ENCODE measurements around the gene LEKR1. TPM values are rescaled to one million over a fixed set of nuclear protein-coding genes. Genes with fewer than 3 reads are reported as not detected.

LEKR1 gene
- total RNA-seq, 1 donor from 2014 or later: 0.27 TPM

DNA sequence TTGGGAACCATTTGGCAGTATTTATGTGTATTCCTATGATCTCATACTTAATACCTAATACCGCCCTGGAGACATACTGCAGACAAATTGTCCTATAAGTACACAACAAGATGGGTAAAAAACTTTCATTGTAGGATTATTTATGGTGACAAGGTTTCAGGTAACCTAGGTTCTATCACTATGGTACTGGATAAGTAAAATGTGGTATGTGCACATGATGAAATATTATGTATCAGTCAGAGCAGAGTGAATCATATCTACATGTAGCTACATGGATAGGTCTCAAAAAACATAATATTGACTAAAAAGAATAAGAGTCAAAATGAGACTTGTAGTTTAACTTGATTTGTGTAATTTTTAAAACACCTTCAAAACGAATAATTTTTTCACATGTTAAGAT lies 147.8 kb downstream of the LEKR1 start:
- Histone ChIP-seq H3K79me2 (ENCODE audit: insufficient read depth, low read length) (no peaks in the 10 kb centered on the region), H3K9ac (ENCODE audit: low read length) (no peak overlapping the region), H3K36me3 (ENCODE audit: insufficient read depth, low read length) (no peaks in the 10 kb centered on the region), H3K9me3 (ENCODE audit: insufficient read depth, low read depth, low read length) (no peaks in the 10 kb centered on the region), H4K20me1 (ENCODE audit: insufficient read depth, low read length) (no peaks in the 10 kb centered on the region), H2AFZ (ENCODE audit: low read depth, low read length) (no peak overlapping the region), H3K27me3 (ENCODE audit: insufficient read depth, low read length) (no peaks in the 10 kb centered on the region), H3K4me2 (ENCODE audit: low read length) (no peak overlapping the region), H3K4me3 (ENCODE audit: insufficient read depth, low read depth, low read length) (no peak overlapping the region), H3K4me1 (ENCODE audit: insufficient read depth, low read length) (no peaks in the 10 kb centered on the region), H3K27ac (ENCODE audit: low read depth, low read length) (no peak overlapping the region)
- DNase-seq (ENCODE audit: low read depth): no peak
- H3K36me3 Mint-ChIP-seq (ENCODE audit: low read depth, unreplicated experiment): no peaks in the 10 kb centered on the region
- H3K4me3 Mint-ChIP-seq (ENCODE audit: unreplicated experiment): no peak overlapping the region
- H3K4me1 Mint-ChIP-seq (ENCODE audit: low read depth, unreplicated experiment): no peaks in the 10 kb centered on the region
- FAIRE-seq: no peak
- H3K9me3 Mint-ChIP-seq (ENCODE audit: unreplicated experiment): peaks cover 5% of the 10 kb centered on the region
- no peaks in the 10 kb centered on the region for H3K27me3 Mint-ChIP-seq (ENCODE audit: low read depth, unreplicated experiment)
- no peak for TF ChIP-seq EZH2 (IDR thresholded peaks at IDR 0.05; ENCODE audit: insufficient read depth, low read length)
- TF ChIP-seq, protein P1, sequence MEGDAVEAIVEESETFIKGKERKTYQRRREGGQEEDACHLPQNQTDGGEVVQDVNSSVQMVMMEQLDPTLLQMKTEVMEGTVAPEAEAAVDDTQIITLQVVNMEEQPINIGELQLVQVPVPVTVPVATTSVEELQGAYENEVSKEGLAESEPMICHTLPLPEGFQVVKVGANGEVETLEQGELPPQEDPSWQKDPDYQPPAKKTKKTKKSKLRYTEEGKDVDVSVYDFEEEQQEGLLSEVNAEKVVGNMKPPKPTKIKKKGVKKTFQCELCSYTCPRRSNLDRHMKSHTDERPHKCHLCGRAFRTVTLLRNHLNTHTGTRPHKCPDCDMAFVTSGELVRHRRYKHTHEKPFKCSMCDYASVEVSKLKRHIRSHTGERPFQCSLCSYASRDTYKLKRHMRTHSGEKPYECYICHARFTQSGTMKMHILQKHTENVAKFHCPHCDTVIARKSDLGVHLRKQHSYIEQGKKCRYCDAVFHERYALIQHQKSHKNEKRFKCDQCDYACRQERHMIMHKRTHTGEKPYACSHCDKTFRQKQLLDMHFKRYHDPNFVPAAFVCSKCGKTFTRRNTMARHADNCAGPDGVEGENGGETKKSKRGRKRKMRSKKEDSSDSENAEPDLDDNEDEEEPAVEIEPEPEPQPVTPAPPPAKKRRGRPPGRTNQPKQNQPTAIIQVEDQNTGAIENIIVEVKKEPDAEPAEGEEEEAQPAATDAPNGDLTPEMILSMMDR (IDR thresholded peaks at IDR 0.05; ENCODE audit: insufficient read depth, low read depth, low read length): no peak
- H3K27ac Mint-ChIP-seq (ENCODE audit: unreplicated experiment): no peak overlapping the region

DNA sequence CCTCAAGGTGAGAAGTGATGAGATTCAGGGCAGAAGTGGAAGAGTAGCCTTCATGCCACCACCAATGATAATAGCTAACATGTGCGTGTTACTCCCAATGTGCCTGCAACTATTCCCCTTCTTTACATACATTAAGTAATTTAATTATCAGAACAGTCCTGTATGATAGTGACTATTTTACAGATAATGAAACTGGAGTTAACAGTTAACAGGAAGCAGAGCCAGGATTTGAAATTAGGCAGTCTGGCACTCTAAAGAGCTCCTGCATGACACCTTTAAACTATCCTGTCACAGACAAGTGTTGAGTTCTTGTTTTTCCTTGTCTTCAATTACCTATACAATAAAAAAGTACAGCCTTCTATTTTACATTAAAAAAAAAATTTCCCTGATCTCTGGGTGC lies 148.8 kb downstream of the LEKR1 start:
- Histone ChIP-seq H2AFZ (ENCODE audit: low read depth, low read length) (no peak overlapping the region), H3K79me2 (ENCODE audit: insufficient read depth, low read length) (no peaks in the 10 kb centered on the region), H3K36me3 (ENCODE audit: insufficient read depth, low read length) (no peaks in the 10 kb centered on the region), H3K4me2 (ENCODE audit: low read length) (no peak overlapping the region), H3K4me1 (ENCODE audit: insufficient read depth, low read length) (no peaks in the 10 kb centered on the region), H3K27ac (ENCODE audit: low read depth, low read length) (no peak overlapping the region), H3K27me3 (ENCODE audit: insufficient read depth, low read length) (no peaks in the 10 kb centered on the region), H3K4me3 (ENCODE audit: insufficient read depth, low read depth, low read length) (no peak overlapping the region), H3K9me3 (ENCODE audit: insufficient read depth, low read depth, low read length) (no peaks in the 10 kb centered on the region), H3K9ac (ENCODE audit: low read length) (no peak overlapping the region), H4K20me1 (ENCODE audit: insufficient read depth, low read length) (no peaks in the 10 kb centered on the region)
- no peak for FAIRE-seq
- no peak overlapping the region for H3K4me3 Mint-ChIP-seq (ENCODE audit: unreplicated experiment)
- no peaks in the 10 kb centered on the region for H3K36me3 Mint-ChIP-seq (ENCODE audit: low read depth, unreplicated experiment)
- DNase-seq (ENCODE audit: low read depth): no peak
- TF ChIP-seq, protein P1 (IDR thresholded peaks at IDR 0.05; ENCODE audit: insufficient read depth, low read depth, low read length): no peak
- no peak for TF ChIP-seq EZH2 (IDR thresholded peaks at IDR 0.05; ENCODE audit: insufficient read depth, low read length)
- H3K27ac Mint-ChIP-seq (ENCODE audit: unreplicated experiment): no peak overlapping the region
- no peaks in the 10 kb centered on the region for H3K27me3 Mint-ChIP-seq (ENCODE audit: low read depth, unreplicated experiment)
- H3K4me1 Mint-ChIP-seq (ENCODE audit: low read depth, unreplicated experiment): no peaks in the 10 kb centered on the region
- H3K9me3 Mint-ChIP-seq (ENCODE audit: unreplicated experiment): peaks cover 5% of the 10 kb centered on the region

DNA sequence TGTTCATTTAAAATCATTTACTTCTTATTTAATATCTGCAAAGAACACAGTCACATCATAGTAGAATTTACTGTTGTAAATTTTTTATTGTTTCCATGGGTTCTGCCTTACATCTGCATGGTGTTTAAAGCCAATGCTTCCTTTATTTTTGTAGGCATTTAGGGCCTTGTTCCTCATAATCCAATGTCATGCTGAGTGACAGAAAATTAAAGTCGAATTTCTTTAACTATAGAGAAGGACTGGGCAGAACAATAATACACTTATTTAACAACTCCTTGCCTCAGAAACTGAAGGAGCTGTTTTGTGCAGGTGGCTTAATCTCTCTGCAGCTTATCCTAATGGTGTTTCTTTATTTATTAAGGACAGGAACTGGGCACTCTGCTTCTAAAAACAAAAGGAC lies 149.6 kb downstream of the LEKR1 start:
- H3K27me3 Mint-ChIP-seq (ENCODE audit: low read depth, unreplicated experiment): no peaks in the 10 kb centered on the region
- H3K36me3 Mint-ChIP-seq (ENCODE audit: low read depth, unreplicated experiment): no peaks in the 10 kb centered on the region
- H3K4me3 ChIP-seq (ENCODE audit: insufficient read depth, low read depth, low read length): no peak overlapping the region
- no peak overlapping the region for H3K4me3 Mint-ChIP-seq (ENCODE audit: unreplicated experiment)
- FAIRE-seq: no peak
- no peaks in the 10 kb centered on the region for H3K9me3 ChIP-seq (ENCODE audit: insufficient read depth, low read depth, low read length)
- no peaks in the 10 kb centered on the region for H3K4me1 ChIP-seq (ENCODE audit: insufficient read depth, low read length)
- no peak for DNase-seq (ENCODE audit: low read depth)
- no peak overlapping the region for H3K27ac Mint-ChIP-seq (ENCODE audit: unreplicated experiment)
- H3K36me3 ChIP-seq (ENCODE audit: insufficient read depth, low read length): no peaks in the 10 kb centered on the region
- TF ChIP-seq, protein P1 (IDR thresholded peaks at IDR 0.05; ENCODE audit: insufficient read depth, low read depth, low read length): no peak
- no peak for TF ChIP-seq EZH2 (IDR thresholded peaks at IDR 0.05; ENCODE audit: insufficient read depth, low read length)
- no peak overlapping the region for H3K4me2 ChIP-seq (ENCODE audit: low read length)
- H4K20me1 ChIP-seq (ENCODE audit: insufficient read depth, low read length): no peaks in the 10 kb centered on the region
- H3K4me1 Mint-ChIP-seq (ENCODE audit: low read depth, unreplicated experiment): no peaks in the 10 kb centered on the region
- H3K79me2 ChIP-seq (ENCODE audit: insufficient read depth, low read length): no peaks in the 10 kb centered on the region
- H3K27me3 ChIP-seq (ENCODE audit: insufficient read depth, low read length): no peaks in the 10 kb centered on the region
- peaks cover 5% of the 10 kb centered on the region for H3K9me3 Mint-ChIP-seq (ENCODE audit: unreplicated experiment)
- no peak overlapping the region for H3K9ac ChIP-seq (ENCODE audit: low read length)
- no peak overlapping the region for H2AFZ ChIP-seq (ENCODE audit: low read depth, low read length)
- H3K27ac ChIP-seq (ENCODE audit: low read depth, low read length): no peak overlapping the region
